Caco-2 (cell line): ENCODE data around the gene PIGP. TPM values are rescaled to one million over a fixed set of nuclear protein-coding genes. Genes with fewer than 3 reads are reported as not detected.

Experiments
- BruUV-seq: library from RNA; stranded (reverse); fragments of 400-500 nt; replicated peaks from 2 replicates; lab custom pipeline; 2021; lab: Mats Ljungman, UMichigan
- CTCF ChIA-PET: fragments of 300-600 bp; sonication (Branson Sonifier 250); formaldehyde crosslinking; loops from one replicate; lab custom pipeline; 2022; ENCODE audit warnings: antibody characterized with exemption; lab: Charles Lee
- POLR2A ChIA-PET: fragments of 300-600 bp; sonication (Branson Sonifier 250); formaldehyde crosslinking; loops from one replicate; lab custom pipeline; 2022; ENCODE audit warnings: antibody characterized with exemption; lab: Charles Lee
- DNase-seq, 2 experiments: peaks; one replicate each; pipeline versions ENCODE4 v3.0.0 to v3.0.0-alpha.2; 2020 to 2022
- H3K27me3 ChIP-seq: replicated peaks from 2 replicates; pipeline ENCODE4 v1.6.0; 2011; ENCODE audit warnings: low read length; ENCODE audit not compliant: control insufficient read depth, insufficient read depth
- H3K36me3 ChIP-seq: 2 replicates; pipeline ENCODE4 v1.5.1; 2011; ENCODE audit warnings: low read length; ENCODE audit not compliant: control insufficient read depth, insufficient read depth
- H3K4me1 ChIP-seq: fragments of 250-450 bp; sonication (Bioruptor Pico); 2 replicates; pipeline ENCODE4 v1.5.1; 2020; ENCODE audit warnings: mild to moderate bottlenecking
- H3K4me3 ChIP-seq: 2 replicates; pipeline ENCODE4 v1.5.1; 2011; ENCODE audit warnings: low read depth, mild to moderate bottlenecking, control low read depth, low read length
- H3K9me3 ChIP-seq: fragments of 250-450 bp; sonication (Bioruptor Pico); 2 replicates; pipeline ENCODE4 v1.5.1; 2020; ENCODE audit warnings: mild to moderate bottlenecking, moderate library complexity
- H3K27ac Mint-ChIP-seq: one replicate; pipeline ENCODE4 v1.8.0; 2022; ENCODE audit warnings: mixed read lengths; ENCODE audit not compliant: unreplicated experiment
- H3K27me3 Mint-ChIP-seq: one replicate; pipeline ENCODE4 v1.8.0; 2022; ENCODE audit warnings: mixed read lengths; ENCODE audit not compliant: insufficient read depth, unreplicated experiment
- H3K36me3 Mint-ChIP-seq: one replicate; pipeline ENCODE4 v1.8.0; 2022; ENCODE audit warnings: mild to moderate bottlenecking, mixed read lengths; ENCODE audit not compliant: insufficient read depth, unreplicated experiment
- H3K4me1 Mint-ChIP-seq: one replicate; pipeline ENCODE4 v1.8.0; 2022; ENCODE audit warnings: low read depth, mixed read lengths; ENCODE audit not compliant: unreplicated experiment
- H3K4me3 Mint-ChIP-seq: one replicate; pipeline ENCODE4 v1.8.0; 2022; ENCODE audit warnings: mild to moderate bottlenecking, moderate library complexity, mixed read lengths; ENCODE audit not compliant: unreplicated experiment
- H3K9me3 Mint-ChIP-seq: one replicate; pipeline ENCODE4 v1.8.0; 2022; ENCODE audit warnings: mixed read lengths; ENCODE audit not compliant: unreplicated experiment
- intact Hi-C: fragments of 100-400 bp; cut with micrococcal nuclease; formaldehyde crosslinking; loops from one replicate; pipeline ENCODE4 v1.10.0; 2022; ENCODE audit not compliant: unreplicated experiment
- total RNA-seq: library from RNA; stranded (reverse); gene quantifications from 2 replicates; pipeline ENCODE4 v1.2.3, GENCODE V29; 2022
- TF ChIP-seq, protein P1 (sequence below), 2 experiments: fragments of 200-600 bp in 1 of 2; IDR thresholded peaks; 1 replicate in 1 of 2; 2 replicates in 1 of 2; pipeline versions ENCODE4 v1.5.1 to v1.8.0; 2011 to 2022; ENCODE audit warnings: antibody characterized with exemption in 1 of 2, control low read depth in 1 of 2, inconsistent platforms in 1 of 2, low read depth in 1 of 2, low read length in 1 of 2, mild to moderate bottlenecking in 1 of 2, moderate library complexity in 1 of 2; ENCODE audit not compliant: insufficient read depth in 1 of 2, severe bottlenecking in 1 of 2, unreplicated experiment in 1 of 2

PIGP gene
- total RNA-seq, 1 experiment from 2014 or later, result 23.4 TPM

- H3K9me3 Mint-ChIP-seq, result no peaks in the 10 kb centered on the region
- H3K4me1 Mint-ChIP-seq, result no peaks in the 10 kb centered on the region
- H3K36me3 ChIP-seq, result no peaks in the 10 kb centered on the region
- CTCF ChIA-PET, result interaction anchor here (0.7 kb wide), 1 partner anchor 198 kb away, joined by 3 read pairs; no protein-coding TSS in a partner anchor
- H3K27me3 ChIP-seq, result no peaks in the 10 kb centered on the region
- no peaks in the 10 kb centered on the region for H3K9me3 ChIP-seq
- no peak overlapping the region for H3K4me3 ChIP-seq
- no peaks in the 10 kb centered on the region for H3K27me3 Mint-ChIP-seq
- BruUV-seq, result no TSS peak
- no peaks in the 10 kb centered on the region for H3K36me3 Mint-ChIP-seq
- POLR2A ChIA-PET, result no interaction called here
- no peak overlapping the region for H3K27ac Mint-ChIP-seq
- intact Hi-C loops, result no loop called here
- H3K4me1 ChIP-seq, result no peaks in the 10 kb centered on the region
- H3K4me3 Mint-ChIP-seq, result no peak overlapping the region
- no peak for DNase-seq
- TF ChIP-seq, protein P1, sequence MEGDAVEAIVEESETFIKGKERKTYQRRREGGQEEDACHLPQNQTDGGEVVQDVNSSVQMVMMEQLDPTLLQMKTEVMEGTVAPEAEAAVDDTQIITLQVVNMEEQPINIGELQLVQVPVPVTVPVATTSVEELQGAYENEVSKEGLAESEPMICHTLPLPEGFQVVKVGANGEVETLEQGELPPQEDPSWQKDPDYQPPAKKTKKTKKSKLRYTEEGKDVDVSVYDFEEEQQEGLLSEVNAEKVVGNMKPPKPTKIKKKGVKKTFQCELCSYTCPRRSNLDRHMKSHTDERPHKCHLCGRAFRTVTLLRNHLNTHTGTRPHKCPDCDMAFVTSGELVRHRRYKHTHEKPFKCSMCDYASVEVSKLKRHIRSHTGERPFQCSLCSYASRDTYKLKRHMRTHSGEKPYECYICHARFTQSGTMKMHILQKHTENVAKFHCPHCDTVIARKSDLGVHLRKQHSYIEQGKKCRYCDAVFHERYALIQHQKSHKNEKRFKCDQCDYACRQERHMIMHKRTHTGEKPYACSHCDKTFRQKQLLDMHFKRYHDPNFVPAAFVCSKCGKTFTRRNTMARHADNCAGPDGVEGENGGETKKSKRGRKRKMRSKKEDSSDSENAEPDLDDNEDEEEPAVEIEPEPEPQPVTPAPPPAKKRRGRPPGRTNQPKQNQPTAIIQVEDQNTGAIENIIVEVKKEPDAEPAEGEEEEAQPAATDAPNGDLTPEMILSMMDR (IDR thresholded peaks at IDR 0.05; ENCODE audit: insufficient read depth in 1 of 2, low read depth in 1 of 2, low read length in 1 of 2, severe bottlenecking in 1 of 2, unreplicated experiment in 1 of 2), result no peak
Measured at GRCh38 chr21:37028570-37028969, 44.3 kb downstream of the PIGP start.

- Mint-ChIP-seq H3K27ac (no peak overlapping the region), H3K36me3 (no peaks in the 10 kb centered on the region), H3K4me1 (no peaks in the 10 kb centered on the region), H3K27me3 (no peaks in the 10 kb centered on the region), H3K4me3 (no peak overlapping the region), H3K9me3 (no peaks in the 10 kb centered on the region)
- TF ChIP-seq, protein P1 (IDR thresholded peaks at IDR 0.05; ENCODE audit: insufficient read depth in 1 of 2, low read depth in 1 of 2, low read length in 1 of 2, severe bottlenecking in 1 of 2, unreplicated experiment in 1 of 2), result no peak
- Histone ChIP-seq H3K4me1 (no peaks in the 10 kb centered on the region), H3K36me3 (no peaks in the 10 kb centered on the region), H3K27me3 (no peaks in the 10 kb centered on the region), H3K4me3 (no peak overlapping the region), H3K9me3 (no peaks in the 10 kb centered on the region)
- ChIA-PET CTCF (interaction anchor here (0.8 to 1.2 kb wide), 3 partner anchors 39 to 240 kb away, joined by 3 read pairs; no protein-coding TSS in a partner anchor), POLR2A (no interaction called here)
- no peak for DNase-seq
- BruUV-seq, result no TSS peak
- intact Hi-C loops, result no loop called here
Measured at GRCh38 chr21:37026499-37026898, 46.4 kb downstream of the PIGP start.

DNA sequence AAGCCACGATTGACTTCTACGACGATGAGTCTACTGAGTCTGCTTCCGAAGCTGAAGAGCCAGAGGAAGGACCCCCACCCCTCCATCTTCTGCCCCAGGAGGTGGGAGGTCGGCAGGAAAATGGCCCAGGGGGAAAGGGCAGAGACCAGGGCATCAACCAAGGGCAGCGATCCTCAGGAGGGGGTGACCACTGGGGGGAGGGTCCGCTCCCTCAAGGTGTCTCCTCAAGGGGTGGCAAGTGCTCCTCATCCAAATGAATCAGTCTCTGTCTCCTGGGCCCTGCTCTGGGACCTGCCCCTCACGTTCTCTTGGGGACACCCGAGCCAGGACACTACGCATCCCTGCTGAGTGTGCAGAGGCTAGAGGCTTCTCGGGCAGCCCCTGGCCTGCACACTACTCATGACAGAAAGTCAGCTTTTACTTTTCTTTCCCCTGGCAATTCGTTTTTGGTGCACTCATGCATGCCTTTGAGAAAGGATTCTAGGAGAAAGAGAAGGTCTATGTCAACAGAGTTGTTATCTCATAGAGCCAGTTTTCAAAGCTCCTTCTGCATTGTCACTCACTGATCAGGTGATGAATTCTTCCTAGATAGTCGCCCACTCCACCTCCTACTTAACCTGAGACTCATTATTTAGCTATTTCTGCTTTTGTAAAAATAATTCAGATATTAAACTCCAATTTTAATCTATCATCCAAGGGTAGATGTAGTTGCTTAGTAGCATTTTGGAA, 54.8 kb downstream of the PIGP start:
- no TSS peak for BruUV-seq
- no peak overlapping the region for H3K27ac Mint-ChIP-seq
- no peak for DNase-seq
- POLR2A ChIA-PET, result no interaction called here
- no peaks in the 10 kb centered on the region for H3K27me3 Mint-ChIP-seq
- Histone ChIP-seq H3K9me3 (no peaks in the 10 kb centered on the region), H3K4me3 (no peak overlapping the region), H3K4me1 (no peaks in the 10 kb centered on the region; the same call in 1 of the 2 replicates), H3K36me3 (no peaks in the 10 kb centered on the region), H3K27me3 (no peaks in the 10 kb centered on the region)
- H3K4me3 Mint-ChIP-seq, result no peak overlapping the region
- no peaks in the 10 kb centered on the region for H3K4me1 Mint-ChIP-seq
- H3K9me3 Mint-ChIP-seq, result no peaks in the 10 kb centered on the region
- no peaks in the 10 kb centered on the region for H3K36me3 Mint-ChIP-seq
- CTCF ChIA-PET, result interaction anchor here (0.8 to 1.4 kb wide), 2 partner anchors 8 to 41 kb away, joined by 3 to 10 read pairs; no protein-coding TSS in a partner anchor
- TF ChIP-seq, protein P1 (IDR thresholded peaks at IDR 0.05; ENCODE audit: insufficient read depth in 1 of 2, low read depth in 1 of 2, low read length in 1 of 2, severe bottlenecking in 1 of 2, unreplicated experiment in 1 of 2), result no peak
- intact Hi-C loops, result no loop called here

Other genes starting within 250 kb of the PIGP start
- 21.8 and 26.2 TPM in 2 replicates for gene HLCS, start 106.4 kb downstream of the PIGP start, total RNA-seq
- gene RIPPLY3, start 66.4 kb downstream of the PIGP start, total RNA-seq, result 0.91 and 1.2 TPM in 2 replicates
- 92.8 and 105 TPM in 2 replicates for gene TTC3, start 183 bp upstream of the PIGP start, total RNA-seq
- gene VPS26C, start 194.3 kb upstream of the PIGP start, total RNA-seq, result 37.9 and 40.5 TPM in 2 replicates